ENCODE results near the gene SUPT16H.
"Not testable (repeated sequence)": the region's sequence is repeated elsewhere in the genome, so short reads cannot be mapped to it uniquely, and the experiment has no call there.

SUPT16H gene

DNA sequence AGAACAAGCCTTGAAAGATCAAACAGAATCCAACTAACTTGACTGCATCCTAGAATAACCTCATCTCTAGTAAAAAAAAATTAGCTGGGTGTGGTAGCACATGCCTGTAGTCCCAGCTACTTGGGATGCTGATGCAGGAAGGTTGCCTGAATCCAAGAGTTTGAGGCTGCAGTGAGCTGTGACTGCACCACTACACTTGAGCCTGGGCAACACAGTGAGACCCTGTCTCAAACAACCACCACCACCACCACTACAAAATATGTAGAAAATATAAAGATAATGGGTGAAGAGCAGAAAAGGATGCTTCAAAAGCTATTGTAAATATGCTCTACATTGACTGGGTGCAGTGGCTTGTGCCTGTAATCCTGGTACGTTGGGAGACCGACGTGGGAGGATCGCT lies 27.3 kb downstream of the SUPT16H start:
- no peak for DNase-seq

DNA sequence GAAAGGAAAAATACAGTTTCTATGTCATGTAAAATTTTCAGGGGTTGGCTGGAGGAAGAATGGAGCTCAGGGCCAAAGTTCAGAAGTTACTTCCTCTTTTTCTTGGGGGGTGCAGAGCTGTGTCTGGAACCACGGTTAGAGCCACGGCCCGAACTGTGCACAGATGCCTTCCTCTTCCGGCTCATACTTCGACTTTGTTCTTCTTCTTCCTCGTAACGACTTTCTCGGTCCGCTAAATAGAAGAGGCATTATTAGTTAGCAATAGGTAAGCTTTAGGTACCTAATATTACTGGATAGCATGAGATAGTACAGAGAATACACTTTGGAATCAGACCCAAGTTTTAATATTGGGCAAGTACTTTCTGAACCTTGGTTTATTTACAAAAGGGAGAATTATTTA lies 31.2 kb downstream of the SUPT16H start:
- DNase-seq, result no peak

DNA sequence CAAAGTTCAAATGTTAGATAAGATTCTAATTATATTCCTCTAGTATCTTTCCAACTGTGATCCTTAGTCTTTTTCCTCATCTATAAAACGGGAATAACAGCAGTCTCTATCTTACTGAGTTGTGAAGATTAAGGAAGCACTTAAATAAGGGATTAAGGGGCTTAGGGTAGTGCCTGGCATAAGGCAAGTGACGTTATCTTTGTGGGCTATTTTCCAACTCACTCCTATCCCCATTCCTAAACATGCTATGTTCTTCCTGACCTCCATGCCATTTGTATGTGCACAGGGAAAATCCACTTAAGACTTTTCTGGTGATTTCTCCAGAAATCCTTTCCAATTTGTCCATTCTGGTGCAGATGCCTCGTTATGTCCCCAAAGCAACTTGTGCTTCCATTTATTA lies 33.3 kb downstream of the SUPT16H start:
- no peak for DNase-seq

DNA sequence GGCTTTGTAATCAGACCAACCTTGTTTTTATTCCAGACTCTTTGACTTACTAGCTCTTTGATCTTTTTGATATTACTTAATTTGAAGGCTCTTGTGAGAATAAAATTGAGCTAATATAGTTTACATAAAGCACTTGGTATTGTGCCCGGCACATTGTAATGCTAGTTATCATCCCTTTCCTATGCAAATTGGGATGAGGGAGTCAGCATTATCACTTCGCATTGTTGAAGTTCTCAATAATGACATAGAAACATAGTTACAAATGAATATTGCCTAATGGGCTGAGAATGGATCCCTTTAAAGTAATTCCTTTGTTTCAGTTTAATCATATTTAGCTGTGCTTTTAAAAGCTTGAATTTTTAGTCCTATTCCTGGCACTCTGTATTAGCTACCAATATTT lies 36.6 kb downstream of the SUPT16H start:
- DNase-seq, result no peak

DNA sequence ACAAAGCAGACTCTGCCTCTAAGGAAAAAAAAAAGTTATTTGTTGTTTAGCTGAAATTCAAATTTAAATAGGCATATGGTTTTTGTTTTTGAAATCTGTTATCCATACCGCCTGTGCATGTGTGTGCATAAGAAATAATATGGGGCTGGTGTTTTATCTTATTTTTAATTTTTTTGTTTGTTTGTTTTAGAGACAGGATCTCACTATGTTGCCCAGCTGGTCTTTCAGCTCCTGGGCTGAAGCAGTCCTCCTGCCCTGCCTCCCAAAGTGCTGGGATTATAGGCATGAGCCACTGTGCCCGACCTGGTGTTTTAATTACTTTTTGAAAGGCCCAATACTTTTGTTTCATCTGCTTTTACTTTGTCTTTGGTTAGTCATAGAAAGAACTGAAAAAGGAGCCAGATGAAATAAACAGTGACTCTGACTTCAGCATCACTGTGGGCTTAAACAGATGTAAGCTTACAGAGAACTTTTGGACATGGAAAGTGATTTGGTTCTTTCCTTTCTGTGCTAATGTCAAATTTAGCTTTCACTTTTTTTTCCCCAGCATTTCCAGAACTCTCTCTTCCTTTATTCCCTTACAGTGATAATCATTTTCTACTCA lies 37.2 kb downstream of the SUPT16H start:
- no peak for DNase-seq

DNA sequence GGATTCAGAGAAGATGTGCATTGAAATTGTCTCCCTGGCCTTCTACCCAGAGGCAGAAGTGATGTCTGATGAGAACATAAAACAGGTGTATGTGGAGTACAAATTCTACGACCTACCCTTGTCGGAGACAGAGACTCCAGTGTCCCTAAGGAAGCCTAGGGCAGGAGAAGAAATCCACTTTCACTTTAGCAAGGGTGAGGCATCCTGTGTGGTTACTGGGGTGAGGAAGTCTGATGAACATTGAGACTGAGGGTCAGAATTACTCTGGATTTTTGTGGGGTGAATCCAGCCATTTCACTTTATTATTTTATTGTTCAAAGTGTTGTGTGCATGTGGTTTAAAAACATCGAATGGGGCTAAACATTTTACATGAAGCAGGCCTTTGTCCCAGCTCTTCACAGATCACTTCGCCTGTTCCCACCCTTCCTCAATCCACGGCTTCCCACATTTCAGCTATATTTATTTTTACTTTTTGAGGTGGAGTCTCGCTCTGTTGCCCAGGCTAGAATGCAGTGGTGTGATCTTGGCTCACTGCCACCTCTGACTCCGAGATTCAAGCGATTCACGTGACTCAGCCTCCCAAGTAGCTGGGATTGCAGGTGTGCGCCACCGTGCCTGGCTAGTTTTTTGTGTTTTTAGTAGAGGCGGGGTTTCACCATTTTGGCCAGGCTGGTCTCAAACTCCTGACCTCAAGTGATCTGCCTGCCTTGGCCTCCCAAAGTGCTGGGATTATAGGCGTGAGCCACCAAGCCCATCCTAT lies 40.6 kb downstream of the SUPT16H start:
- DNase-seq, result peak; percentile 18

DNA sequence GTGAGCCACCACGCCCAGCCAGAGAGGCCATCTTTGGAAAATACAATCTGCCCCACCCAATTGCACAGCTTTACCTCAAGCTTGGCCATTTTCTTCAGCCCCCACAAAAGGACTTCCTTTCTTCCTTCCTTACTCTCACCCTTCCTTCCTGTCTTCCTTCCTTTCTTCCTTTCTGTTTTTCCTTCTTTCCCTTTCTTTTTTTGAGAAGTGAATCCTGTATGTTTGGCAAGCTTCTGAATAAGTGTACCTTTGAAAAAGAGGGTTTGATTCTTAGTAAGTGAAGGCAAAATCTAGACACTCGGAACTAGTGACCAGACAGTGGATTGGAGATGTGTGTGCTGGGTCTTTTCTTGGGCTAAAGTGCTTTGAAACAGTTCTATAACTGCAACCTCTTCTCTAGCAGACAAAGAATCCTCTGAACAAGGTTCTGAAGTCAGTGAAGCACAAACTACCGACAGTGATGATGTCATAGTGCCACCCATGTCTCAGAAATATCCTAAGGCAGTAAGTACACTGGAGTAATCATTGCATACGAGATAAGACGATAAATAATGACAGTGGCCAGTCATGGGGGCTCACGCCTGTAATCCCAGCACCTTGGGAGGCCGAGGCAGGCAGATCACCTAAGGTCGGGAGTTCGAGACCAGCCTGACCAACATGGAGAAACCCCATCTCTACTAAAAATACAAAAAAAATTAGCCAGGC lies 49.5 kb downstream of the SUPT16H start:
- DNase-seq, result no peak

DNA sequence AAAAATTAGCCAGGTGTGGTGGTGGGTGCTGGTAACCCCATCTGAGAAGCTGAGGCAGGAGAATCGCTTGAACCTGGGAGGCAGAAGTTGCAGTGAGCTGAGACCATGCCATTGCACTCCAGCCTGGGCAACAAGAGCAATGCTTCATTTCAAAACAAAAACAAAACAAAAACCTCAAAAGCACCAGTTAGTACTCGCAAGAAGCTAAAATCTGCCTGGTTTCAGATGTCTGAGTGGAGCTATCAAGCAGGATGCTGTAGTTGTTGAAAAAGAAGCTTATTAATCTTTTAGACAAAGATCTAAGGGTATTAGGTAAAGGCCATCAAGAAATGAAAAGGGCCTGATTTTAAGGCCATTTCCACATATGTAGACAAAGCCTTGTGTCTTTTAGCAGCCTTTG lies 50.9 kb downstream of the SUPT16H start:
- no peak for DNase-seq

DNA sequence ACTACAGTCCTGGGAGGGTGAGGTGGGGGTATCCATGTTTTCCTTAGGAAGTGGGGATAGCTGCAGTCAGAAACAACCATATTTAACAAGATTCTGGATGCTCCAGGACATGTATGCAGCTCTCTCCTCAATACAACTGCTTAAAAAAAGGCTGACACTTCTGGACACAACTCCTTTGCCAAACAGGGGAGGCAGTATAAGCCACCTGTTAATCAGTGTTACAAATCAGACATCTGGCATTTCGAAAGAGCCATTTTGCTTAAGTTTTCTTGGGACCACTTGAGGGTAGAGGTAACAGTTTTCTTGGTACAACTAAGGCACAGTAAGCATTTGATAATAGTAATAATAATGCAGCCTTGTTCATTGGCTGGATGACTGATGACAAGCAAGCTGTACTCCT lies 56.8 kb downstream of the SUPT16H start:
- no peak for DNase-seq

DNA sequence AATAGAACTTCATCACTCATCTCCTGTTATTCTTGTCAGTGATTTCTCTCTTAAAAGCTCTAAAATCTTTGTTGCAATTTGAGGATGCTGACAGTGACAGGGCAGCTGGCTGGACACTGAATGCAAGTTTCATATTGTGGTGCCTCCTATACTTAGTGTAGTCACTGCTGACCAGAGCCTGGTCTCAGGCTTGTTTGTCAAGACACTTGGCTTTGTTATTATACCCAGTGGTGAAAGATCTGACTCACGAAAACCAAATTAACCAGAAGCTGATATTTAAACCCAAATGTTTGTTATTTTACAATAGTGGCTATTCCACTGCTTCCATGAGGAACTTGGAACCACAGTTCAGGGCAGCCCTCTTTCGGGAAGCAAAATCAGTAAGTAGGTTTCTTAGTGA lies 61.1 kb downstream of the SUPT16H start:
- no peak for DNase-seq

DNA sequence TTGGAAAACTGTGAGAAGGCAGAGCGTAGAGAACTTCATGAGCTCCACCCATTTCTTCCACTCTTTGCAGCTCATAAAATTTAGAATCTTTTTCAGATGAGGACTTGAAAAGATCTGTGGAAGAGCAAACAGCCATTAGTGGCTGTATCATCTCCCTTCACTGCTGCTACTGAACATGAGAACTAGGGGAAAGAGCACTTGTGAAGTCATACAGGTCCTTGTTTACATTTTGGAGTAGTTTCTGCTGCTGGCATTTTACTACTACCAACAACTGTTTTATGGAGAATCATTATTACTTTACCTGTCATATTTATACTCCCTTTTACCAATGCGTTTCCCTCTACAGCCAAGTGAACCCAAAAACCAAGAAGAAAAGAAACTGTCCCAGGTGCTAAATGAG lies 62.9 kb downstream of the SUPT16H start:
- DNase-seq, result no peak

DNA sequence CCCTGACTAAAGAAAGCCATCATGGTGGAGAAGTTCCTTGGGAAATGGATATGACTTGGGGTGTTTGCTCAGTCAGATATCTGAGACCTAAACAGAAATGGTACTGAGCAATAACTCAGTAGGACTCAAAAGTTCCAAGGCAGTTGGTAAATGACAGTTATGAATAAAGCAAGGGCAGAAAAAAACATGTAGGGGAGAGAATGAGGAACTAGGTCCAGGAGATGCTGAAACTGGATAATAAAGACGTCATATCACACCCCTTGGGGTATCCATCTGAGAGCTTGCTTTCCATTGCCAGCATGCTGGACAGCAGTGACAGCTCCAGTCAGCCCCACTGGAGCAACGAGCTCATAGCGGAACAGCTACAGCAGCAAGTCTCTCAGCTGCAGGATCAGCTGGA lies 66.4 kb downstream of the SUPT16H start:
- no peak for DNase-seq

DNA sequence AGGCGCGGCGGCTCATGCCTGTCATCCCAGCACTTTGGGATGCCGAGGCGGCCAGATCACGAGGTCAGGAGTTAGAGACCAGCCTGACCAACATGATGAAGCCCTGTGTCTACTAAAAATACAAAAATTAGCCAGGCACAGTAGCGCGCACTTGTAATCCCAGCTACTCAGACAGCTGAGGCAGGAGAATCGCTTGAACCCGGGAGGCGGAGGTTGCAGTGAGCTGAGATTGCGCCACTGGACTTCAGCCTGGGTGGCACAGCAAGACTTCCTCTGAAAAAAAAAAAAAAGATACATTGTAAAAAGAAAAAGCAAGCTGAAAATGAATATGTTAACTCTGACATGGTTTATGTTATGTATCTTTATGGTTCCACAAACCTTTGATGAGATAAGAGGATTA lies 70.3 kb downstream of the SUPT16H start:
- no peak for DNase-seq

DNA sequence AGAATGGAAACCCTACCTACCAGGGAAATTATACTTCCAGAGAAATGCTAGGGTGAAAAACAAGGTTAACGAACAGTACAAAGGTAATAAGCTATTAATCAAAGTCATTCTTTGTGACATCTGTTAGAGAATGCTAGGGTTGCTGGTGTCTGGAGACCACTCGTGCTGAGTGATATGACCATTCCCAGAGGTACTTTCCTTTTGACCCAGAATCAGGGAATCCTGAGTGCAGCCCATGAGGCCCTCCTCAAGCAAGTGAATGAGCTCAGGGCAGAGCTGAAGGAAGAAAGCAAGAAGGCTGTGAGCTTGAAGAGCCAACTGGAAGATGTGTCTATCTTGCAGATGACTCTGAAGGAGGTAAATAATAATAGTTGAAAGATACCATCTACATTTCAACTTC lies 72.2 kb downstream of the SUPT16H start:
- DNase-seq, result no peak

DNA sequence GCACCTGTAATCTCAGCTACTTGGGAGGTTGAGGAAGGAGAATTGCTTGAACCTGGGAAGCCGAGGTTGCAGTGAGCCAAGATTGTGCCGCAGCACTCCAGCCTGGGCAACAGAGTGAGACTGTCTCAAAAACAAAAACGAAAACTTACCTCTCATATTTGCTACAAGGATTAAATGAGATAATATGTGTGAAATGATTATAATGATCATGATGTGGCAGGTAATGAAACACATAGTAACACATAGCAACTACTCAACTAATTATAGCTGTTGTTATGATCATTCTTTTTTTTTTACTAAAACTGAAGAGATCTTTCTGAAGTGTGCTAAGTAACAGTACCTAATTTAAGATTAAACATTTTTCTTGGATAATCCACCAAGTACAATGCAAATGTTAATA lies 73.9 kb downstream of the SUPT16H start:
- DNase-seq, result no peak

DNA sequence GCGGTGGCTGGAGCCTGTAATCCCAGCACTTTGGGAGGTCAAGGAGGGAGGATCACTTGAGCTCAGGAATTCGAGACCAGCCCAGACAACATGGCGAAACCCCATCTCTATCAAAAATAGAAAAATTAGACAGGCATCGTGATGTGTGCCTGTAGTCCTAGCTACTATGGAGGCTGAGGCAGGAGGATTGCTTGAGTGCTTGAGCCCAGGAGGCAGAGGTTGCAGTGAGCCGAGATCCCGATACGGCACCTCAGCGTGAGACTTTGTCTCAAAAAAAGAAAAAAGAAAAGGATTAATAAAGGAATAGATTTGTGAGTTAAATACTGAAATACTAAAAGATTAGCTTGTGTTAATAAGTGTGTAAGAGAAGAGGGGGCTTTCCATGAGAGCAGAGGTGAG lies 74.6 kb downstream of the SUPT16H start:
- DNase-seq, result no peak

DNA sequence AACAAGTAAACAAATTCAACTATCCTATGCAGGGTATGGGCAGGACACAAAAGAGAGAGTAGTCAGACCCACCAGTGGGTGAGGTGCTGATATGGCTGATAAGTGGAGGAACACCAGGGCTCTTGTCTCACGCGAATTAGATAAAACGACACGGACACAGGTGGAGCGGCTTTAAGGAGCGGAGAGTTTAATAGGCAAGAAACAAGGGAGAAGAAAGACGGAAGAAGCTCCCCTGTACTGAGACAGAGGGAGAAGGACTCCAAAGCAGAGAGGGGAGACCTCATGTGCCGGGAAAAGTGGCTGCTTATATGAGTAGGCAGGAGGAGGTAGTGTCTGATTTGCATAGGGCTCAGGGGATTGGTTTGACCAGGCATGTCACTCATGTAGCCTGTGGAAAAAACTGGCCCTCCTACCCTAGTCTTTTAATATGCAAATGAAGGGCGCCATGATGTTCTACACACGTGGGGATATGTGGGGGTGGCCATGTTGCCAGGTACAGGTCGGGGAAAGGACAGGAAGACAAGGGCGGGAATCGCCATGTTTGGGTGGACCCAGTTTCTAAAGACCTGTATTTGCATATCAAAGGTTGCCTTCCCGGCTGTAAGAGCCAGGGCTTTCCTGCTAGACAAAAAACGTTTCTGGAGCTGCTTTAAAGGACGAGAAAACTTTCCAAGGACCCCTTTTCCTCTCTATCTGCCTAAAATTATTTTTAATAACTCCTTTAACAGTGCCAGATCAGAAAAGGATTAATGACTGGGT lies 75.2 kb downstream of the SUPT16H start:
- peak; percentile 59 for DNase-seq

DNA sequence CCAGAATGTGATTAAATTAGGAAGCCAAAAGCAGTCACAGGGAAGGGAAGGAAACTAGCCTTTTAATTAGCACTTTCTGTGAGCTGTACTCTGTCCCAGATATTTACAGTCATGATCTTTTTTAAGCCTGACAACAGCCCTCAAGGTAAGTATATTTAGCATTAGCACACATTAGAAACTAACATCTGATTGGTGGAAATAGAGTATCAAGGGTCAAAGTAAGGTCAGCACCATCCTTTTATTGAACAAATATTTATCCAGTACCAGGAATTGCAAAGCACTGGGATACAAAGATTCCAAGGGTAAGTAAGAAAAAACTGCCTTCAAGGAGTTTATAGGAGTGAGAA lies 75.7 kb downstream of the SUPT16H start:
- DNase-seq, result no peak

DNA sequence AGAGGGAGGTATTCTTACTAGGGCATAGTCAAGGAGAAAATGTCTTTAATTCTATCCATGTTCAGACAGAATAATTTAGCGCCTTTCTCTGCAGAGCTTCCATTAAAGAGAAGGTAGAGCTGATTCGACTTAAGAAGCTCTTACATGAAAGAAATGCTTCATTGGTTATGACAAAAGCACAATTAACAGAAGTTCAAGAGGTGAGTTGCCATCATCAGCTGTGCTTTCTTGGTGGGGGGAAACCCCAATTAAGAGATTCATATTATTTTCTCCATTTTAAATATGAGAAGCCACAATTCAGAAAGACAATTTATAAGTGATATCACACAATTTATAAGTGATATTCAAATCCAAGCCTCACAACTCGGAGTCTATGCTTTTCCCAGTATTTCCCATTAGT lies 76.2 kb downstream of the SUPT16H start:
- no peak for DNase-seq

DNA sequence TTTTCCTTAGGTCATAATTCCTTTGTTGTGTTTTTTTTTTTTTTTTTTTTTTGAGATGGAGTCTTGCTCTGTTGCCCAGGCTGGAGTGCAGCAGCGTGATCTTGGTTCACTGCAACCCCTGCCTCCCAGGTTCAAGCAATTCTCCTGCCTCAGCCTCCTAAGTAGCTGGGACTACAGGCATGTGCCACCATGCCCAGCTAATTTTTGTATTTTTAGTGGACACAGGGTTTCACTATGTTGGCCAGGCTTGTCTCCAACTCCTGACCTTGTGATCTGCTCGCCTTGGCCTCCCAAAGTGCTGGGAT lies 81.0 kb downstream of the SUPT16H start:
- not testable (repeated sequence) for DNase-seq

DNA sequence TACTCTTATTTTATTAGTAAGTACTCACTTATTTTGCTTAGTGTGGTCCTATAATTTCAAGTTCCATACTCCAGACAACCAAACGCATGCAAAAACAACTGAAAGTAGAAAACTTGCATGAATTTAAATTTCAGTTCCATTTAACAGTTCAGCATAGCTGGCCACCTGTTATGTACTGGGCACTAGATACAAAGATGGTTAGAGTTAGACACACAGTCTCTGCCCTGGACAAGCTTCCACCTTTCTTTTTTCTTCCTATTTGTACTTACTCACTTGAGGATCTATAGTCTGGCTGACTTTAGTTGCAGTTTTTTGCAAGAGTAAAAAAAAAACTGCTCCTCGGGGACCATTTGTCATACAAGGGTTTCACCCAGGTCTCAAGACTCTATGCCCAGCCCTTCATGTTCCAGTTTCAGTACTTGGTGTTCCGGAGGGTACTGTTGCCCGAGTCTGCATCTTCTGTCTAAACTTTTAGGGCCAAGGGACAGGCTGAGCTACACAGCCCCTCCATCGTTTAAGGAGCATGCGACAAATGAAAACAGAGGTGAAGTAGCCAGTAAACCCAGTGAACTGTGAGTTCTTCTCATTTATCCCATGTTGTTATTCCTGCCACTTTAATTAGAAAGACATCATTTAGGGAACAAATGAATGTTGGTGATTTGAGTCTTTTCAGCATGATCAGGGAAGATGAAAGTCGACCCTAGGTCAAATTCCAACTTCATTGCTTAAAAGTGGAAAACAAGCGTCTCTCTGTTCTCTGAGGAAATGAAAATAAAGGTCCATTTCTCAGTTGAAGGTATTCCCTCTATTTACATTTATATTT lies 81.6 kb downstream of the SUPT16H start:
- no peak for DNase-seq
